Measurements from ENCODE around the gene MED31. TPM values are rescaled to one million over a fixed set of nuclear protein-coding genes. Genes with fewer than 3 reads are reported as not detected.

The MED31 gene
- total and polyA plus RNA-seq, 2 donors (not counting 3 experiments of a cell fraction or from before 2014, with no cell fraction given): 13.7 to 29.4 TPM

DNA sequence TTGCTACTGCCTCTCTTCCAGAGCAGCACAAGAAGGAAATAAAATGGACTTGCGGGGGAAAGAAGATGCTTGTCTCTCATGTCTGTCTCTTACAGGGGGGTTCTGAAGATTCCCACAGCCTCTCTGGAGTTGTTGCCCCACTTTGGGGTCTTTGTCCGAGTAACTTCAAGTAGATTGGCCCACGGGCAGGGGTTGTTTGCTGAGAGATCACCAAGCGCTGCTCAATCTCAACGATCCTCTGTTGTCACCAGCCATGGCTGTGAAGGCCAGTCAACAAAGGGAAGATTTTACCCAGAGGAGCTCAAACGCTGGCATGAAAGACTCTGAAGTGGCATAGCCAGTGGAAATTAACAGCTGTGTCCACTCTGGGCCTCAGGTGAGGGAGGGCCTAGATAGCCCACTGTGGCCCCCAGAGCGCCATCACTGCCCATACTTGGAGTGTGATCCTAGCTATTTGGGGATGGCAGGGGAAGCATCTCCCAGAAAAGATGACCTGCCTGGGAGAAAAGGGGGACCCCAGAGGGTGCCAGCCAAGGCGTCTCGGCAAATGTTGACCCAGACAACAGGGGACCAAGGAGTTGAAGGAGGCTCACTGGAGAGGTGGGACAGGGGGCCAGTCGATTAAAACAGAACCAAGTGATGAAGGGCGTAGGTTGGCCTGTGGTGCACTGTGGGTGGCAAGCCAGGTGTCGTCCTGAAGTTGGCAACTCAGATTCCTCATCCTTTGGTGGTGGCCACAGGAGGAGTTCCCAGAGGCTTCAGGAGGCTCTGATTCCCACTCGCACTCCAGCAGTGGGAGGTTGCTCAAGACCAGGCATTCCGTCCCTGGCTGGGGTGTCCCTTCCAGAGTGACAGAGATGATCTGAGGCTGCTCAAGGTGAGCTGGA, 33.7 kb upstream of the MED31 start:
- ChIA-PET POLR2A (no interaction called here), CTCF (interaction anchor here (1.2 to 1.3 kb wide), 3 partner anchors 15 to 158 kb away, joined by 5 to 7 read pairs (median 6); no protein-coding TSS in a partner anchor)
- H3K27me3 ChIP-seq (ENCODE audit: control insufficient read depth in 2 of 2, insufficient read depth in 2 of 2, low read length in 2 of 2): peaks cover 0 to 3% of the 10 kb centered on the region in 2 experiments
- no peak overlapping the region for H3K4me3 ChIP-seq (replicated peaks in 1 of 3; ENCODE audit: insufficient read depth in 1 of 3, low read depth in 1 of 3, low read length in 3 of 3)
- H3K27ac ChIP-seq (ENCODE audit: insufficient read depth, low read depth, low read length): no peak overlapping the region
- H3K4me1 ChIP-seq (ENCODE audit: control insufficient read depth, extremely low read depth, insufficient read depth, low read length): no peaks in the 10 kb centered on the region
- DNase-seq (ENCODE audit: low read depth, low spot score) (no peak), FAIRE-seq (no peak)
- H2AFZ ChIP-seq (ENCODE audit: low read depth, low read length): no peak overlapping the region
- no peaks in the 10 kb centered on the region for H3K9me3 ChIP-seq (replicated peaks; ENCODE audit: control insufficient read depth, insufficient read depth, low read length)
- dilution Hi-C loops (cut with MboI; ENCODE audit: extremely low pct_ligation_motif_present, low sequenced_read_pairs) (no loop called here), intact Hi-C loops (cut with micrococcal nuclease) (no loop called here)
- no TSS peak for BruUV-seq (replicated peaks)
- H3K9me1 ChIP-seq (replicated peaks; ENCODE audit: control insufficient read depth, extremely low read depth, insufficient read depth, low read length): no peaks in the 10 kb centered on the region
- H4K20me1 ChIP-seq (replicated peaks; ENCODE audit: control insufficient read depth, extremely low read depth, insufficient read depth, low read length): no peaks in the 10 kb centered on the region
- TF ChIP-seq, protein P1, sequence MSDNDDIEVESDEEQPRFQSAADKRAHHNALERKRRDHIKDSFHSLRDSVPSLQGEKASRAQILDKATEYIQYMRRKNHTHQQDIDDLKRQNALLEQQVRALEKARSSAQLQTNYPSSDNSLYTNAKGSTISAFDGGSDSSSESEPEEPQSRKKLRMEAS (IDR thresholded peaks at IDR 0.05; ENCODE audit: insufficient read depth, insufficient read length): no peak
- TF ChIP-seq POLR2AphosphoS5 (IDR thresholded peaks at IDR 0.05; ENCODE audit: insufficient read depth, low read depth, low read length) (no peak), GATA2 (IDR thresholded peaks at IDR 0.05; ENCODE audit: insufficient read depth, insufficient read length, low read depth, low read length) (no peak), POLR2A (IDR thresholded peaks at IDR 0.05; ENCODE audit: low read depth, low read length) (no peak), EZH2 (IDR thresholded peaks at IDR 0.05; ENCODE audit: borderline replicate concordance, low read depth, low read length, severe bottlenecking) (no peak), JUN (IDR thresholded peaks at IDR 0.05; ENCODE audit: borderline replicate concordance, insufficient read depth, insufficient read length, low read depth) (no peak), MYC (IDR thresholded peaks at IDR 0.05; ENCODE audit: low read depth, low read length) (no peak), FOS (IDR thresholded peaks at IDR 0.05; ENCODE audit: borderline replicate concordance, insufficient read depth, low read length) (no peak)
- TF ChIP-seq, protein P2, sequence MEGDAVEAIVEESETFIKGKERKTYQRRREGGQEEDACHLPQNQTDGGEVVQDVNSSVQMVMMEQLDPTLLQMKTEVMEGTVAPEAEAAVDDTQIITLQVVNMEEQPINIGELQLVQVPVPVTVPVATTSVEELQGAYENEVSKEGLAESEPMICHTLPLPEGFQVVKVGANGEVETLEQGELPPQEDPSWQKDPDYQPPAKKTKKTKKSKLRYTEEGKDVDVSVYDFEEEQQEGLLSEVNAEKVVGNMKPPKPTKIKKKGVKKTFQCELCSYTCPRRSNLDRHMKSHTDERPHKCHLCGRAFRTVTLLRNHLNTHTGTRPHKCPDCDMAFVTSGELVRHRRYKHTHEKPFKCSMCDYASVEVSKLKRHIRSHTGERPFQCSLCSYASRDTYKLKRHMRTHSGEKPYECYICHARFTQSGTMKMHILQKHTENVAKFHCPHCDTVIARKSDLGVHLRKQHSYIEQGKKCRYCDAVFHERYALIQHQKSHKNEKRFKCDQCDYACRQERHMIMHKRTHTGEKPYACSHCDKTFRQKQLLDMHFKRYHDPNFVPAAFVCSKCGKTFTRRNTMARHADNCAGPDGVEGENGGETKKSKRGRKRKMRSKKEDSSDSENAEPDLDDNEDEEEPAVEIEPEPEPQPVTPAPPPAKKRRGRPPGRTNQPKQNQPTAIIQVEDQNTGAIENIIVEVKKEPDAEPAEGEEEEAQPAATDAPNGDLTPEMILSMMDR (IDR thresholded peaks at IDR 0.05; ENCODE audit: extremely low read depth in 1 of 2, insufficient read depth in 1 of 2, low read depth in 1 of 2, low read length in 2 of 2): no peak
- no peaks in the 10 kb centered on the region for H3K79me2 ChIP-seq (ENCODE audit: control insufficient read depth, insufficient read depth, low read length)
- no peak overlapping the region for H3K4me2 ChIP-seq (ENCODE audit: insufficient read depth, low read length)
- no peaks in the 10 kb centered on the region for H3K36me3 ChIP-seq (ENCODE audit: control insufficient read depth in 2 of 2, extremely low read depth in 1 of 2, insufficient read depth in 2 of 2, low read length in 2 of 2)
- H3K9ac ChIP-seq (replicated peaks; ENCODE audit: extremely low read depth, insufficient read depth, low read length): no peak overlapping the region

Data from endothelial cell of umbilical vein (primary cell).